K562 (cell line): ENCODE data around the gene PDCD1. TPM values are rescaled to one million over a fixed set of nuclear protein-coding genes. Genes with fewer than 3 reads are reported as not detected.

Source experiments
- ATAC-seq: fragments of 200-7000 bp; cut with Tn5 transposase; 3 replicates; pipeline ENCODE4 v1.9.1; 2020; ENCODE audit warnings: moderate library complexity
- BruUV-seq: library from RNA; stranded (reverse); fragments of 400-500 nt; replicated peaks from 2 replicates; lab custom pipeline; 2021; lab: Mats Ljungman, UMichigan
- CTCF ChIA-PET: fragments of 300-600 bp; formaldehyde crosslinking; extraction: SDS; loops from one replicate; lab custom pipeline; 2021; ENCODE audit warnings: low intra/inter-chr PET ratio; lab: Yijun Ruan, JAX
- POLR2A ChIA-PET: fragments of 300-600, 350-650 bp; sonication (Branson Sonifier 250); formaldehyde crosslinking; extraction: SDS; loops from one replicate; lab custom pipeline; 2021; ENCODE audit warnings: antibody characterized with exemption, inconsistent platforms; lab: Yijun Ruan, JAX
- DNase-seq, 4 experiments: peaks; one replicate each; pipeline versions ENCODE4 v3.0.0 to v3.0.0-alpha.2; 2011 to 2018; ENCODE audit warnings: low spot score in 3 of 4, mixed read lengths in 3 of 4; ENCODE audit errors: extremely low read depth in 1 of 4
- FAIRE-seq: peaks from 2 replicates; lab custom pipeline; 2011; peaks lifted over from hg19 to GRCh38; lab: Jason Lieb, UNC
- H2AFZ ChIP-seq: 2 replicates; pipeline ENCODE4 v1.6.0; 2011; ENCODE audit warnings: low read depth, low read length, control low read depth, inconsistent platforms
- H3K27ac ChIP-seq: fragments of 200-600 bp; 3 replicates; pipeline ENCODE4 v1.8.0; 2011; ENCODE audit warnings: low read depth, mild to moderate bottlenecking, control low read depth, inconsistent platforms, low read length, moderate library complexity, mixed read lengths; ENCODE audit errors: extremely low read depth
- H3K27me3 ChIP-seq, 2 experiments: fragments of 300-600 bp in 1 of 2; 2 replicates in 1 of 2; 3 replicates in 1 of 2; pipeline versions ENCODE4 v1.6.0 to v1.8.0; 2011; ENCODE audit warnings: inconsistent platforms in 2 of 2, low read length in 2 of 2, mild to moderate bottlenecking in 1 of 2, mixed read lengths in 1 of 2, moderate library complexity in 1 of 2; ENCODE audit not compliant: control insufficient read depth in 2 of 2, insufficient read depth in 2 of 2
- H3K36me3 ChIP-seq: fragments of 300-600 bp; 3 replicates; pipeline ENCODE4 v1.8.0; 2011; ENCODE audit warnings: mild to moderate bottlenecking, low read length, inconsistent platforms; ENCODE audit not compliant: control insufficient read depth, insufficient read depth
- H3K4me1 ChIP-seq, 2 experiments: fragments of 200-600 bp in 1 of 2; replicated peaks in 1 of 2; 2 replicates in 1 of 2; 3 replicates in 1 of 2; pipeline versions ENCODE4 v1.5.1 to v1.8.0; 2011; ENCODE audit warnings: inconsistent platforms in 2 of 2, low read length in 2 of 2, mild to moderate bottlenecking in 1 of 2, mixed read lengths in 1 of 2, moderate library complexity in 1 of 2; ENCODE audit not compliant: control insufficient read depth in 2 of 2, insufficient read depth in 2 of 2
- H3K4me2 ChIP-seq: 2 replicates; pipeline ENCODE4 v1.6.1; 2011; ENCODE audit warnings: low read length, control low read depth, inconsistent platforms, mixed read lengths; ENCODE audit not compliant: insufficient read depth
- H3K4me3 ChIP-seq: fragments of 200-600 bp; sonication (generic), shearing (Covaris generic); 2 replicates; pipeline ENCODE4 v1.5.1; 2016; ENCODE audit warnings: control low read depth, inconsistent platforms
- H3K79me2 ChIP-seq: fragments of 200-600 bp; 3 replicates; pipeline ENCODE4 v1.8.0; 2011; ENCODE audit warnings: low read length, inconsistent platforms; ENCODE audit not compliant: control insufficient read depth, insufficient read depth
- H3K9ac ChIP-seq, 2 experiments: 2 replicates each; pipeline versions ENCODE4 v1.6.0 to v1.6.1; 2011; ENCODE audit warnings: low read depth in 2 of 2, low read length in 2 of 2, control low read depth in 1 of 2, inconsistent platforms in 1 of 2, mild to moderate bottlenecking in 1 of 2, mixed read lengths in 1 of 2; ENCODE audit not compliant: insufficient read depth in 1 of 2
- H3K9me1 ChIP-seq: one replicate; pipeline ENCODE4 v1.6.0; 2011; ENCODE audit warnings: inconsistent platforms, mild to moderate bottlenecking, low read length, moderate library complexity; ENCODE audit not compliant: control insufficient read depth, insufficient read depth
- H3K9me3 ChIP-seq: replicated peaks from 2 replicates; pipeline ENCODE4 v1.5.1; 2011; ENCODE audit warnings: low read depth, low read length, inconsistent platforms; ENCODE audit not compliant: control insufficient read depth, insufficient read depth
- H4K20me1 ChIP-seq: replicated peaks from 2 replicates; pipeline ENCODE4 v1.6.1; 2011; ENCODE audit warnings: low read length, inconsistent platforms, mixed read lengths; ENCODE audit not compliant: control insufficient read depth, insufficient read depth
- C11orf30 ChIP-seq: fragments of 450-650 bp; IDR thresholded peaks from 2 replicates; pipeline ENCODE4 v1.6.1; 2016; ENCODE audit warnings: low read depth, mild to moderate bottlenecking
- EGR1 ChIP-seq: fragments of 450-650 bp; conservative IDR thresholded peaks from 2 replicates; pipeline ENCODE4 v1.6.1; 2017; ENCODE audit warnings: mild to moderate bottlenecking
- FOXP1 ChIP-seq: sonication (generic); formaldehyde crosslinking; IDR thresholded peaks from 2 replicates; pipeline ENCODE4 v1.8.0; 2022; ENCODE audit warnings: mild to moderate bottlenecking, missing genetic modification reagents
- KLF10 ChIP-seq: fragments of 250-450 bp; sonication (Bioruptor Pico); IDR thresholded peaks from 2 replicates; pipeline ENCODE4 v1.6.1; 2021; ENCODE audit warnings: matching md5 sums
- U2AF1 ChIP-seq: fragments of 200-400 bp; formaldehyde crosslinking; optimal IDR thresholded peaks from 2 replicates; pipeline ENCODE3; 2017; ENCODE audit warnings: mild to moderate bottlenecking, low read depth, low read length, moderate library complexity
- ZNF253 ChIP-seq: fragments of 250-450 bp; sonication (Bioruptor Pico); conservative IDR thresholded peaks from 2 replicates; pipeline ENCODE4 v1.6.1; 2021; ENCODE audit warnings: mild to moderate bottlenecking
- WGBS: fragments of 100-300 bp; shearing (Covaris generic); methylation state at CpG from one replicate; pipeline ENCODE4 v1.1.6; 2016; ENCODE audit warnings: low coverage, mixed read lengths; ENCODE audit not compliant: insufficient coverage; ENCODE audit errors: missing lambda C conversion rate; 5-methylcytosine and 5-hydroxymethylcytosine counted together
- in situ Hi-C: fragments of 300-500 bp; cut with MboI; formaldehyde crosslinking; loops from 4 replicates; pipeline ENCODE4 v1.15.0; 2018; ENCODE audit warnings: inconsistent platforms, mixed read lengths
- intact Hi-C: fragments of 100-400 bp; cut with micrococcal nuclease; formaldehyde crosslinking; loops from 2 replicates; pipeline ENCODE4 v1.14.2; 2022
- polyA plus RNA-seq, 8 experiments: library from polyadenylated mRNA; depleted of rRNA in 4 of 8; stranded (reverse) in 5 of 8; unstranded in 3 of 8; fragments of >200 nt; fragmentation: Nextera tagmentation in 2 of 8; fragmentation: Illumina TruSeq in 1 of 8; extraction: Ambion mirVana in 2 of 8; extraction: Trizol in 1 of 8; gene quantifications; 2 replicates each; pipeline versions ENCODE4 v1.2.1 to v1.2.3, GENCODE V29; 2011 to 2014; ENCODE audit warnings: inconsistent platforms in 1 of 8, missing spikeins in 1 of 8
- total RNA-seq, 7 experiments: library from RNA; depleted of rRNA in 6 of 7; stranded (reverse); fragments of >200 nt in 6 of 7; fragmentation: Illumina TruSeq in 2 of 7; extraction: Trizol in 2 of 7; gene quantifications; 2 replicates each; pipeline versions ENCODE4 v1.2.1 to v1.2.3, GENCODE V29; 2011 to 2021; ENCODE audit warnings: low replicate concordance in 1 of 7
- TF ChIP-seq, protein P1 (sequence below): fragments of 250-450 bp; sonication (Bioruptor Pico); IDR thresholded peaks from 2 replicates; pipeline ENCODE4 v1.8.0; 2022; ENCODE audit warnings: moderate library complexity, mild to moderate bottlenecking, inconsistent platforms
- TF ChIP-seq, protein P2 (sequence below): fragments of 250-450 bp; sonication (Bioruptor Pico); IDR thresholded peaks from 2 replicates; pipeline ENCODE4 v1.8.0; 2022; ENCODE audit warnings: inconsistent platforms
- TF ChIP-seq, protein P3 (sequence below): IDR thresholded peaks from 2 replicates; pipeline ENCODE4 v1.6.1; 2011; ENCODE audit not compliant: insufficient read length; ENCODE audit errors: extremely low read depth

Gene PDCD1
- total and polyA plus RNA-seq, 9 of the 15 experiments (the other 6 are each of a cell fraction or from before 2014, with no cell fraction given): 0.15 to 2.5 (median 1.0) TPM; not detected in 2

DNA sequence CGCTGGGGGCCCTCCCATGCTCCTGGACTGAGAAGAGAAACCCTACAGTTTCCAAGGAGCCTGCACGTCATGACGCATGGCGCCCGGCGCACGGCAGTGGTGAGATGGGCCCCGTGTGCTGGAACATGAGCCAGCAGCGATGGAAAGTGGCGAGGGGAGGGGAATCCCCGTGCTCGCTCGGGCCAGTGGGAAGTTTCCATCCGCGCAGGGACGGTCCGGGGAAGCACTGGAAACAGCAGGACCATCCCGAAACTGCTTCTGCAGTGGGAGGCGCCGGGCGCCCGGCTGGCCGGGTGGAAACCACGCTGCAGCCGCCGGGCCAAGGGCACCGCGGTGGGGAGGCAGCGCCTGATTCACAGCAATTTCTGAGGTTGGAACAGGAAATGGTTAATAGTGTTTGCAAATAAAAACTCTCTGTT, 4.9 kb upstream of the PDCD1 start:
- in situ Hi-C loops (no loop called here), intact Hi-C loops (no loop called here)
- CTCF ChIA-PET: no interaction called here
- no peaks in the 10 kb centered on the region for H3K36me3 ChIP-seq
- H3K9me1 ChIP-seq: no peaks in the 10 kb centered on the region
- POLR2A ChIA-PET: no interaction called here
- peaks cover 4% of the 10 kb centered on the region; the same call in 1 of the 2 replicates for H3K9me3 ChIP-seq
- H3K4me1 ChIP-seq: peaks cover 5 to 55% of the 10 kb centered on the region in 2 experiments; a peak in 4 of 5 replicates
- H3K27me3 ChIP-seq: peaks cover 4 to 40% of the 10 kb centered on the region in 2 experiments; a peak in 4 of 5 replicates
- BruUV-seq: no TSS peak
- H3K9ac ChIP-seq: no peak overlapping the region
- no peak overlapping the region for H3K27ac ChIP-seq
- ATAC-seq (no peak), FAIRE-seq (no peak), DNase-seq (no peak)
- no peak overlapping the region for H3K4me3 ChIP-seq
- peaks cover 5% of the 10 kb centered on the region; the same call in 1 of the 2 replicates for H4K20me1 ChIP-seq
- TF ChIP-seq ZNF253 (CRISPR knock-in tag): no peak
- TF ChIP-seq, protein P1, sequence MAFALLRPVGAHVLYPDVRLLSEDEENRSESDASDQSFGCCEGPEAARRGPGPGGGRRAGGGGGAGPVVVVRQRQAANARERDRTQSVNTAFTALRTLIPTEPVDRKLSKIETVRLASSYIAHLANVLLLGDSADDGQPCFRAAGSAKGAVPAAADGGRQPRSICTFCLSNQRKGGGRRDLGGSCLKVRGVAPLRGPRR (CRISPR knock-in tag): no peak
- H3K4me2 ChIP-seq: no peak overlapping the region
- H2AFZ ChIP-seq: no peak overlapping the region
- WGBS: 40% methylated on average over 1 of the region's 29 CpGs
- H3K79me2 ChIP-seq: no peaks in the 10 kb centered on the region

DNA sequence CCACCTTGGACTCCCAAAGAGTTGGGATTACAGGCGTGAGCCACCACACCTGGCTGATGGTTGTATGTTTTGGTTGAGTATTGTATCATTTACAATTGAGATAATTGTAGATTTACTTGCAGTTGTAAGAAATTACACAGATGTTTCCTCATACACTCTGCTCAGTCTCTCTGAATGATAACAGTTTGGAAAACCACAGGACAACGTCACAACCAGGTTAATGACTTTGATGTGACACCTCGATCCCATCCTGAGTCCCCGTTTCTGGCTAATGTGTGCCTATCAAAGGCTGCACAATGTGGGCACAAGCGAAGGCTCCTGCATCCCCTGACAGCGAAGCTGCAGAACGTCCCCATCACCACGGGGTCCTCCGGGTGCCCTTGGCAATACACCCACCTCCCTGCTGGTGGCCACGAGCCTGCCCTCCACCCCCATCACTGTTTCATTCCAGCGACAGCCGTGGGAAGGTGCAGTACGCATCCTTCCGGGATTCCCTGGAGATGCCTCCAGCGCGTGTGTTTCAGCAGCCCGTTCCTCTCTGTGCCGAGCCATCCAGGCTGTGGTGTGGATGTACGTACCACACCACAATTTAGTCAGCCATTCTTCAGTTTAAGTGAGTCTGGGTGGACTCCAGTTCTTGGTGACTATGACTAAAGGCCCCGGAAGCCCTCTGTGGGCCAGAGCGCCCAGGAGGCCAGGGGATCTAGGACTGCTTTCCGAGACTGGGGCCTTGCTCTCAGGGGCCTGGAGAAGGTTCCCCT, 4.3 kb upstream of the PDCD1 start:
- ChIA-PET CTCF (no interaction called here), POLR2A (interaction anchor here (0.6 kb wide), 1 partner anchor 1422 kb away, joined by 3 read pairs; no protein-coding TSS in a partner anchor)
- Histone ChIP-seq H3K27ac (no peak overlapping the region), H3K4me1 (peaks cover 5 to 59% of the 10 kb centered on the region in 2 experiments; a peak in 4 of 5 replicates), H3K9ac (0 out of 4 replicates have a peak overlapping the region, but pooled peaks of 1 of the 2 experiments have one; percentile 28), H3K79me2 (no peaks in the 10 kb centered on the region), H3K36me3 (no peaks in the 10 kb centered on the region), H3K4me3 (no peak overlapping the region), H3K9me3 (peaks cover 4% of the 10 kb centered on the region; the same call in 1 of the 2 replicates), H4K20me1 (peaks cover 5% of the 10 kb centered on the region; the same call in 1 of the 2 replicates), H3K4me2 (no peak overlapping the region), H3K27me3 (peaks cover under 1 to 34% of the 10 kb centered on the region in 2 experiments; a peak in 4 of 5 replicates), H2AFZ (no peak overlapping the region), H3K9me1 (no peaks in the 10 kb centered on the region)
- in situ Hi-C loops (no loop called here), intact Hi-C loops (no loop called here)
- 56% methylated on average over 17 of the region's 22 CpGs for WGBS
- FAIRE-seq: no peak
- BruUV-seq: no TSS peak
- ATAC-seq: no peak
- DNase-seq: no peak
- TF ChIP-seq EGR1: no peak
- TF ChIP-seq, protein P2, sequence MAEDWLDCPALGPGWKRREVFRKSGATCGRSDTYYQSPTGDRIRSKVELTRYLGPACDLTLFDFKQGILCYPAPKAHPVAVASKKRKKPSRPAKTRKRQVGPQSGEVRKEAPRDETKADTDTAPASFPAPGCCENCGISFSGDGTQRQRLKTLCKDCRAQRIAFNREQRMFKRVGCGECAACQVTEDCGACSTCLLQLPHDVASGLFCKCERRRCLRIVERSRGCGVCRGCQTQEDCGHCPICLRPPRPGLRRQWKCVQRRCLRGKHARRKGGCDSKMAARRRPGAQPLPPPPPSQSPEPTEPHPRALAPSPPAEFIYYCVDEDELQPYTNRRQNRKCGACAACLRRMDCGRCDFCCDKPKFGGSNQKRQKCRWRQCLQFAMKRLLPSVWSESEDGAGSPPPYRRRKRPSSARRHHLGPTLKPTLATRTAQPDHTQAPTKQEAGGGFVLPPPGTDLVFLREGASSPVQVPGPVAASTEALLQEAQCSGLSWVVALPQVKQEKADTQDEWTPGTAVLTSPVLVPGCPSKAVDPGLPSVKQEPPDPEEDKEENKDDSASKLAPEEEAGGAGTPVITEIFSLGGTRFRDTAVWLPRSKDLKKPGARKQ: no peak
- TF ChIP-seq C11orf30: no peak
- TF ChIP-seq, protein P3, sequence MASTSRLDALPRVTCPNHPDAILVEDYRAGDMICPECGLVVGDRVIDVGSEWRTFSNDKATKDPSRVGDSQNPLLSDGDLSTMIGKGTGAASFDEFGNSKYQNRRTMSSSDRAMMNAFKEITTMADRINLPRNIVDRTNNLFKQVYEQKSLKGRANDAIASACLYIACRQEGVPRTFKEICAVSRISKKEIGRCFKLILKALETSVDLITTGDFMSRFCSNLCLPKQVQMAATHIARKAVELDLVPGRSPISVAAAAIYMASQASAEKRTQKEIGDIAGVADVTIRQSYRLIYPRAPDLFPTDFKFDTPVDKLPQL: no peak
- TF ChIP-seq U2AF1: no peak
- TF ChIP-seq FOXP1 (CRISPR knock-in tag): no peak
- TF ChIP-seq KLF10 (CRISPR knock-in tag): no peak
